GM21737 (cell line): ENCODE results near the gene NPEPL1.
"Not testable (repeated sequence)": the region's sequence is repeated elsewhere in the genome, so short reads cannot be mapped to it uniquely, and the experiment has no call there.

Source experiments
- ATAC-seq: cut with Tn5 transposase; IDR thresholded peaks from one replicate; pipeline ENCODE4 v1.9.1; 2021; ENCODE audit warnings: mild to moderate bottlenecking, moderate library complexity; ENCODE audit not compliant: unreplicated experiment

The NPEPL1 gene

DNA sequence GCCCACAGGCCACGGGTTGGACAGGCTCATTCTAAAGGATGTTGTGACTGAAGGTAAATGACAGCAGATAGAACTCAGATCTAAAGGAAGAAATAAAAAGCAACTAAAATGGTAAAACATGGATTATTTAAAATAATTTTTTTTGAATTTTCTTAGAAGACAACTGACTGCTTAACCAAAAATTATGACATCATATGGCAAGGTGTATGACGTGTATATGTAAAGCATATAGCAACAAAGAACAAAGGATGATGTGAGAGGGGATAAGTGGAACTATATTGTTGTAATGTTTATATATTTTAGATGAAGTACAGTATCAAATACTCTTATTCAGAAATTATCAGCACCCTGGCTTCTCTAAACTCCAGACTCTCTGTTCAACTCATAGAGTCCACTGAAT lies 38.6 kb downstream of the NPEPL1 start:
- ATAC-seq, result no peak

DNA sequence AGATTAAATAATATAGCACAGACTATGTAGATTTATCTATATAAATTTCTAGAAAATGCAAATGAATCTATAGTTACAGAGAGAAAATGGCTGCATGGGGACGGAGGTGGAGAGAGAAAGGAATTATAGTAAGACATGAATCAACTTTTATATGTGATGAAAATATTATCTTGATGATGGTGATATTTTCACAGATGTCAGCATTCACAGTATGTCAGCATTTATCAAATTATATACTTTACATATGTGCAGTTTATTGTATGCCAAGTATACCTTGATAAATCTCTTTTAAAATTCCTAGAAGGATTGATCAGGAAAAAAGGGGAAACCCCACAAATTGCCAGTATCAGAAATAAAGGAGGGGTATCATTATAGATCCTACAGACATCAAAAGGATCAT lies 44.6 kb downstream of the NPEPL1 start:
- no peak for ATAC-seq

DNA sequence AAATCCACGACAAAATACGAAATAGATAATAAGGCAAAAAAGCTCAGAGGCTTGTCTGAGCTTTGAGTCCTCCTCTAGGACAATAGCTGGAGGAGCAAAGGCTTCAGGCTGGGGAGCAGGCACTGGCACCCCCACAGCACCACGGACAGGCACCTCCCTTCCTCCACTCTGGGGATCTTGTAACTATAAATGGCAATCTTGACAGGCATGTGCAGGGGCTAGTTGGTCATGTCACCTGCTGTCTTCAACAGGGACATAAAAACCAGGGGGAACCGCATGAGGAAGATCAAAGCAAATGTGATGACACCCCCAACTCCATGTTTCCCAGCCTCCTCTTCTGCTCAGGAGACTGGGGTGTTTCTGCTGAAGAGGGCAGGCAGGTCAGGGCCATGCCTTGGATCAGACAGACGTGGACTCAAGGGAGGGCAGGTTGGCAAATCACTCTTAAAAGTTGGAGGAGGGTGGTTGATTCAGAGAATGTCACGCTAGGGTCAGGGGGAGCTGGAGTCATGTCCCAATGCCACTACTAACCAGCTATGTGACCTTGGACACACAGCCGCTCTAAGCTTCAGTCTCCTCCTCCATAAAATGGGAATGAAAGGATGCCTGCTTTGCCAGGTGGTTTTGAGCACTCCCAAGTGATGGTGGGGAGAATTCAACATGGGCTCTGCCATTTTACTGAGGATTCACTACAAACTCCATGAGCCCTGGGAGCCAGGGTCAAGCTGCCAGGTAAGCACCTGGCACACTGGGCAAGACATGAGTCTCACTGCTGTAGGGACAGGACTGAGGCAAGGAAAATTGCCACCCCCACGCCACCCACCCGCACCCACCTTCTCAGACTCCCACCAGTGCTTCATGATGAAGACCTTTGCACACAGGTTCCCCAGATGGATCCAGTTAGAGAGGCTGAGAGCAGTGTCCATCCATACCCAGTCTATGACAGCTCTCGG lies 48.0 kb downstream of the NPEPL1 start:
- no peak for ATAC-seq

DNA sequence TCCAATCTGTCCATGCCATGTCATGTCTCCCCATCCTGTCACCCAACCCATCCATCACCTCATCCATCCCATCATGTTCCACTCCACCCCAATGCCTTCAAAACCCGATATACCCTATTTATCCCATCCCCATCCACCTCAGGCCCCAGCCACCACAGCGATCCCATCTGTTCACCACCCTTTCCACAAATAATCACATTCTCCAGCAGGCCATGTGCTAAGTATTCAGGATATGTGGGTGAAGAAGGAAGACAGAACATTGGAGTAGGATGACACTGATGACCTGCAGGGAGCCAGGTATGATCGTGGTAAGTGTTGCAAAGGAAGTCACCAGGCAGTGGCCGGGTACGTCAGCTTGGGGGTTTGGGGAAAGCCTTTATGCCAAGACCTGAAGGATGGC lies 48.8 kb downstream of the NPEPL1 start:
- ATAC-seq, result no peak

DNA sequence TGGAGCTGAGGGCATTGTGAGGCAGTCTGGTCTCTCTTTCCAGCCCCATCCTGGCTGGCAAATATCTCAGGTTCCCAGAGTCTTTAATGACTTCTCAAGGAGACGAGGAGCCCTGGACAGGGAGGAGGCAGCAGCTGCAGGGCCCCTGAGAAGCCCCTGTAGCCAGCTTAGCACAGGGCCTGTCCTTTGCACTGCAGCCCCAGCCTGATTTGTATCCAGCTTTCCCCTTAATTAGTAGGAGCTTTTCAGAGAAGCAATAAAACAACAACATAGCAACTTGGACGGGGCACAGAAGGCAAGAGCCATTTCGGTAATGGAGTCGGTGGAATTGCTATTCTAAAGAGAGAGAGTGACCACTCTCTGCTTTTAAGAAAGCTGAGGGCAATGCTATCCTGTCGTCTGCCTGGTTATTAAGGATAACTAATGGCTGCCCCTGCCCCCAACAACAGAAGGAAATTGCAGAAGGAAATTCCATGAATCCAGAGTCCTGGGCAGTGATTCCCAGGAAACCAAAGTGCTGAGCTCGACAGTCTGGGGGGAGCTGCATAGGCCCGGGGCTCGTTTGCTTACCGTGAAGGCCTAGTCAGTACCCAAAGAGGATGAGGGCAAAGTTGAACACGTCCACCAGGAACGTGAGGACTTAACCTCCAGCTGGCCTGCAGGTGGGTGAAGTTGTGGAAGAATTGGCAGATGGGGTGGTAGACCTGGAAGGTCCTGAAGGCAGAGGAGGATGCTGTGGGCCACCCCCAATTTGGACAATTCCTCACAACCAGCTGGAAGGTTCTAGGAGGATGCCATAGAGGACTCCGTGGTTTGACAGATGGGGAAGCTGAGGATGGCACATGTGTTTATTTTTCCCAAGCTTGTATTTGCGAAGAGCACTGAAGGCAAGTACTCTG lies 50.3 kb downstream of the NPEPL1 start:
- no peak for ATAC-seq

DNA sequence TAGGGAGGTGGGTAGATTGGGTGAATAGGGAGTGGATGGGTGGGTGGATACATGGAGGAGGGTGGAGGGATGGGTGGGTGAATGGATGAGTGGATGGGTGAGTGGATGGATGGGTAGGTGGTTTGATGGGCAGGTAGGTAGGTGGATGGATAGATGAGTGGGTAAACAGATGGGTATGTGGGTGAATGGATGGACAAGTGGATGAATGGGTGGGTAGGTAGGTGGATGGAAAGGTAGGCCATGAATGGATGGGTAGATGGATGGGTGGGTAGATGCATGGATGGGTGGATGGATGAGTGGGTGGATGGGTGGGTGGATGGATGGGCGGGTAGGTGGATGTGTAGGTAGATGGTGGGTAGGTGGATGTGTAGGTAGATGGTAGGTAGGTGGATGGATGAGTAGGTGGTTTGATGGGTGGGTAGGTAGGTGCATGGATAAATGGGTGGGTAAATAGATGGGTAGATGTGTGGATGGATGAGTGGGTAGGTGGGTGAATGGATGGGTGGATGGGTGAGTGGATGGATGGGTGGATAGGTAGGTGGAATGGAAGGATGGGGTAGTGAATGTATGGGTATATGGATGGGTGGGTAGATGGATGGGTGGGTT lies 51.4 kb downstream of the NPEPL1 start:
- no peak for ATAC-seq

DNA sequence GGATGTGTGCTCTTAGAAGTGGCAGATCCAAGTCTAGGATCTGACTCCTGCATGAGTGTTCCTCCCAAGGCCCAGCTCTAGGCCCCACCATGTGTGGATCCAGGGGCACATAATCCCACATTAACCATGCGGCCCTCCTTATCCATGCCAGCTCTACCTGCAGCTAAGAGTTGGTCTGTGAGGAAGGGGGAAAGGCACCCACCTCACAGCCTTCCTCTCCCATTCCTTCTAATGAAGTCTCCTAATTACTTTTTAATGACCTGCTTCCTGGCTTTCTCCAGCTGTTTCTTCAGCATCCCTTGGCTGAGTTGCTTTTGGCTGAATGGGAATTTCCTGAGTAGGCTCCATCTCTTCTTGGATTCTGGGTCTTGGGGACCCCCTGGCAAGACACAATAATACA lies 52.2 kb downstream of the NPEPL1 start:
- no peak for ATAC-seq

DNA sequence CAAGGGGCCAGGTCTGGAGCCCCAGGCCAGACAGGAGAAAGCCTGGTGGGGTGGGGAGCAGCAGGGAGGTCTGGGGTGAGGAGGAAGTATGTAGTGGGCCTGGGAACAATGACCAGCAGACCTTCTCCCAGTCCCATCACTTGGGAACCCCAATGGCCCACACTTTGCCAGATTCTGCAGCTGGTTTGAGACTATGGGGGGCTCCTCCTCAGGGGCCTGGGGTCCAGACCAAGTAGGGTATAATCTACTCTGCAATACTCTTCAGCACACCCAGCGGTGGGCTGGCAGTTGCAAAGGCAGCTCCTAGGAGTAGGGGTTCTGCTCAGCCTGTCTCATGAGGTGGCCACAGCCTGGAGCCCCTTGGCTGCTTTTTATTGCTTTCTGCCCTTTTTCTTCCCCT lies 52.8 kb downstream of the NPEPL1 start:
- ATAC-seq, result no peak

DNA sequence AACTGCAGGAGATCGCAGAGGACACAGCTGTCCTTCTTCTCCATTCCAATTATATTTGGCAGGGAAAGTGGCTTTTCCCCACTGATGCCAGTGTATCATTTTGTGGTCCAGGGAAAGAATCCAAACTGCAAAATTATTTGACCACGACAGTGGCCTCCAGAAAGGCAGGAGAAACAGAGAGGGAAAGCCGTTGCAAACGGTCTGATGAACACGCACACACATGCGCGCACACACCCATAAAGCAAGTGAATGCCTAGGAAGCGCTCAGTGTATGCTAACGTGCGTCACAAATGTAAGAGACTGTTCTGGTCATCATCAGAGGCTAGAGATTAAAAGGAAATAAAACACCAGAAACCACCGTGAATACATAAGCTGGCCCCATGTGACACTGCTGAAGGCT lies 54.0 kb downstream of the NPEPL1 start:
- no peak for ATAC-seq

DNA sequence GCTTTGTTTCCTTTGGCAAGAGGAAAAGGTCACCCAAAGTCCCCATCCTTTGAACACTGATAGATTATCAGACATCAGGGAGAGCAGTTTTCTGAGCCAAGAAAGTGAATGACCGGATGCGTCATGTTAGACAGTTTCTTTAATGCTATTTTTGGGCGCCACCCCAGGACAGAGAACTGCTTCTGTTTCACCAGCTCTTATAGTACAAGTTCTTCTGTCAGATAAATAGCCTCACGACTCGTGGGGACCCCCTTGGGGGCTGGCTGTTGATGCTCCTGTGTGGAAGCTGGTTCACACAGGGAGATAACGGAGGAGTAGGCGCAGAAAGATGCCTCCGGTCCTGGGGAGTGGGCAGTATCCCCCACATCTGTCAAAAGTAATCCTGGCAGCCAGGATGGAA lies 54.6 kb downstream of the NPEPL1 start:
- ATAC-seq, result no peak

DNA sequence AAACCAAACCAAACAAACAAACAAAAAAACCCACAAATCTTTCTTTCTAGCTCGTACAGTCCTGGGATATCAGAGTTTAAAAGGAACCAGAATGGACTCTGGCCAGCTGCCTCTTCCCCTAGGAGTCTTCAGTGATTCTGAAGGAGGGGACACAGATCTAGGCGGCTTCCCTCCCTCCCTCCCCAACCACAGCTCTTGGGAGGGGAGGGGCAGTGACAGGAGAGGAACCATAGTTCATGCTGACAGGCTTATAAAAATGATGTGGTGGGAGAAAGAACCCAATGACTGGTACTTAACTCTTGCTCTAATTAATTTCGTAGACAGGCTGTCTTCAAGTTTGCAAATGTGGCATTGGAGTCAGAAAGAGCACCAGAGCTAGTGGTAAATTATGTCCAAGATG lies 56.0 kb downstream of the NPEPL1 start:
- ATAC-seq, result no peak

DNA sequence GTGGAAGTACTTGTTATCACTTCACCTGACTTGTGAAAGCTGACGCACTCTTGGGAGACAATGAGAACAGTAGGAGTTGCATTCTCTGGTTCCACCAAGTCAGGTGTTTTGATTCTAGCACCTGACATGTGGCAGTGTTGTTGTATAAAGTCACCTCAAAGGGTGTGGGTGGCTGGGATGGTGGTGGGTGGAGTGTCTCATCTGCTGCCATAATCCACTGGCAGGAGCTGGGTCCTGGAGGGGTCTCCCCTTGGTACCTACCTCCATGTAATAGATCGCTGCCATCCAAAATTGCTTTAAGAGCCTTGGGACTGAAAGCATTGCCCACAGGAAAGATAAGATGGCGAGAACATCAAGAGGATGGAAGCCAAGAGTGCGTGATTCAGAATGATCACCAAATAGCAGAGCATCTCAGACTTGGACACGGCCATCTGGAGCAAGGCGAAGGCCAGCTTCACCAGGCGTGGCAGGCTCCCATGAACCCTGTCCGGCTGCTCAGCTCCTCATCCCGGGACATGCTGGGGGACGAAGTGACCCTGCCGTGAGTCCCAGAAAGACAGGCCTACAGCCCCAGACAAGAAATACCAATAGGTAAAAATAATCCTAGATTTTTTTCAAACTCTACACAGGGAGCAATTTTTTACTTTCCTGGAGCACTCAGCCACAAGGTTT lies 56.6 kb downstream of the NPEPL1 start:
- ATAC-seq, result no peak

DNA sequence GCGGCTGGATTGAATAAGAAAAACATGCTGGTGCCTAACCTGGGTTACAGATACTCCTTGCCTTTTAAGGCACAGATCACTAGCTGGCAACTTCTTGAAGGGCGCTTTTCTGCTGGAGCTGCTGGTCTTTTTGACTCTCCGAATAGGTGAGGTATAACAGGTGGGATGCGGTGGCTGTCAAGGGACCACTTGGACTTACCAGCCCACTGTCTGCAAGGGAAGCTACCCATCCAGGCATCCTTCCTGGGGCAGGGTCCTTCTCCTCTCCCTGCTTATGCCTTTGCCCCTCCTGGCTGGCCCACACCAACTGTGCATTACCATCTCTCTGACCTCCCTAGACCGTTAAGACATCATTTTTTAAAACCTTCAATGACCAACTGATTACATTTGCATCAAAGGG lies 57.4 kb downstream of the NPEPL1 start:
- ATAC-seq, result no peak

DNA sequence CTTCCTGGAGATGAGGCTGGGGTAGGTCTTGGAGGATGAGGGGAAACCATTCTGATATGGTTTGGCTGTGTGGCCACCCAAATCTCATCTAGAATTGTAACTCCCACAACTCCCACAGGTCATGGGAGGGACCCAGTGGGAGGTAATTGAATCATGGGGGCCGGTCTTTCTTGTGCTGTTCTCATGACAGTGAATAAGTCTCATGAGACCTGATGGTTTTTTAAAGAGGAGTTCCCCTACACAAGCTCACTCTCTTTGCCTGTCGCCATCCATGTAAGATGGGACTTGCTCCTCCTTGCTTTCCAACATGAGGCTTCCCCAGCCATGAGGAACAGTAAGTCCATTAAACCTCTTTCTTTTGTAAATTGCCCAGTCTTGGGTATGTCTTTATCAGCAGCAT lies 58.1 kb downstream of the NPEPL1 start:
- not testable (repeated sequence) for ATAC-seq

DNA sequence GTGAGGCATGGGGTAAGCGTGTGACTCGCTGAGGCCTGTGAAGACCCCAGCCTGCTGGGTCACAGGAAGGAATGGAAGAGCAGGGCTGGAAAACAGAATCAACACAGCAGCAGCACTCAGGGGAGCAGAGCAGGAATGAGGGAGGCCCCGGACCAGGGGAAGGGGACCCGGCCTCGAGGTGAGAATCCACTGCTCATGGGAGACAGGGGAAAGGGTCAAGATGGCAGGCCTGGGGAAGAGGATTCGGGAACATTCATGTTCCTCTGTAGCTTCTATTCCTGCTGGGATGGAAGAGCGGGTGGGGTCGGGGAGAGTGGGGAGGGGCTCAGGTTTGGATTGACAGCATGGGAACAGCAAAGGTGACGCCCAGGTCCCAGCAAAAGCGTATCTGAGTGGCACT lies 59.4 kb downstream of the NPEPL1 start:
- ATAC-seq, result no peak

DNA sequence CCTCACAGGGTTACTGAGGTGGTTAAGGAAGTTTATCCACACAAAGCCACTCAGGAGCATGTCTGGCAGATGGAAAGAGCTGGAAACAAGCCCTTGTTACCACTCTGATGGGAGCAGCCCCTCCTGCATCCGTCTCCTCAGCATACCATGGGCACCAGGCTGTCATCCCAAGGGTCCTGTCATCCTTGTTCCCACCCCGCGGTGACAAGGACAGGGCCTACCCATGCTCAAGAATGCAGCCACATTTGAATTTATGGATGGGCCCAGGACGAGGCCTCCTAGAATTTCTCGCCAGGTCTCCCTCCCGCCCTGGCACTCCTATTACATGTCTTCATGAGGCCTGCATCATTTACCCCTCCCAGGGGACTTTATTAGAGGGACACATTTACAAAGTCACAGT lies 60.0 kb downstream of the NPEPL1 start:
- no peak for ATAC-seq

DNA sequence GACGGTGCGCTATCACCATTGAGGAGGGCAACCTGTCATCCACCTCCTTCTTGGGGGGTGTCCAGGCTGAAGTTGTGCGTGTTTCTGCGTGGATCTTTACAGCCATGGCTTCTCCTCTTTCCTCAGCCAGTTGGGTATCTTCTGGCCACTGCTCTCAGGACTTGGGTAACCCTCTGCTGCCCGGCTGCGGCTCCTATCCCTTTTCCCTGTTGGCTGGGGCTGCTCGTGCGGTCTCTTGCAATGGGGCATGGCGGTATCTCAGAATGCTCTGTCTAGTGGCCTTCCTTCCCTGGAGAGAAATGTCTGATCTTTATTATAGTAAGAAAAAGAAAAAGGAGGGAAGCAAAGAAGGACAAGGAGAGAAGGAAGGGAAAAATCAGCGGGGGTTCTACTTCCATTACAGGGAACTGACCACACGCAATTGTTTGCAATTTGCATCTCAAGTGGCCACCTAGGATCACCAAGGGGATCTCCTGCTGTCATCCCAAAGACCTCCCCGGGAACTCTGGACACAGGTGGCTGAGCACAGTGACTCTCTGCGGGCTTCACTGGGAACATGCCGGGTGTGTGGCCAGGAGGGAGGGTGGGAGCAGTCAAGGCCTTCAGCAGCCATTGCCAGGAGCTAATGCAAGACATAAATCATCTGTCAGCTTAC lies 60.8 kb downstream of the NPEPL1 start:
- no peak for ATAC-seq

DNA sequence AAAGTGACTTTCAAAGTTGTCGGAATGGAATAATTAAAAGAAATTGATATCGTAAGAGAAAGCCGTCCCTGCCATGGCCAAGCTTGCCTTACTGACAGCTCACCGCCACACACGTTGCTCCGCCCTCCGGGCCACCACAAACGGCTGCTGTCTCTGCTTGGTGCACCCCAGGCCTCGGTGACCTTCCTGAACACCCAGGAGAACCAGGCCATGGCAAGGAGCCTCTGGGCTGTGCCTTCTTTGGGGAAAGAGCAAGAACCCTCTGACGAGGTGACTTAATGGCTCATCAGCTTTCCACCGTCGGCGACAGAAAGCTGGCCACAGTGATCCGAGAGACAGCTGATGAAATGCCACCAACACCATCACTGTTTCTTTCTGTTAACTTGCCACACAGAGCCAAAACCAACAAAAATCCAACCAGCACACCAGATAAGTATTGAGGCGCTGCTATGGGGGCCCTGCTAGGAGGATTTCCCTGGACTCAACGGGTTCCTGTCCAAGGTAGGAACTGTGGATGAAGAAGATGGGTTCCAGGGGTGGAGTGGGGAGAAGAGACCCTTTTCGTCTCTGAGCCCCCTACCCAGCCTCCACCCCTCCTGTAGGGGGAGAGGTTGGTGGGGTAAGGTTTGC lies 61.4 kb downstream of the NPEPL1 start:
- ATAC-seq, result no peak

DNA sequence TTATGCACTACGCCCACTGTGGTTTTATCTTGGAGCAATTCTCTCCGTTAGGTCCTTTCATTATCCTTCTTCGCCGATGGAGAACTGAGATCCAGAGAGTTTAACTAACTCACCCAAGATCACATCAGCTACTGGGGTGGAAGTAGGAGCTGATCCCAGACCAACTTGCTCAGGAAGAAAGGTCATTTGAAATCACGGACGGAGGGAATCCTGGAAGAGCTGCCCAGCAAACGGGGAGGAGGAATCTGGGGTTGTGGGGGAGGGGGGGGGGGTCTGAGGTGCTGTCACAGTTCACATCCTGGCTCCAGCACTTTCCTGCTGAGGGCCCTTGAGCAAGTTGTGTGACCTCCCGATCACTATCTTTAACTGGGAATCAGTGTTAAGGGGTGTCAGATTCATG lies 62.0 kb downstream of the NPEPL1 start:
- ATAC-seq, result no peak
